Gastrocnemius medialis (tissue), 4 donors: Measurements from ENCODE around the gene RPEL1. TPM values are rescaled to one million over a fixed set of nuclear protein-coding genes. Genes with fewer than 3 reads are reported as not detected.

ENCODE experiments used
- ATAC-seq, 2 donors: fragments of 150-250 bp; one replicate each; pipeline ENCODE4 v1.9.1; 2016
- DNase-seq, 2 donors: peaks; one replicate each; pipeline ENCODE4 v3.0.0-alpha.2; 2019
- H3K27ac ChIP-seq, 4 donors: fragments of 200-600 bp; sonication (generic); 1 replicate in 1 of 4; 2 replicates in 3 of 4; pipeline ENCODE4 v1.5.1; 2016 to 2018; ENCODE audit warnings: mild to moderate bottlenecking in 2 of 4, moderate library complexity in 1 of 4
- H3K27me3 ChIP-seq, 3 donors: fragments of 200-600 bp; sonication (generic) in 2 of 3; 1 replicate in 1 of 3; 2 replicates in 2 of 3; pipeline versions ENCODE4 v1.5.1 to v1.6.0; 2016 to 2019; ENCODE audit warnings: mild to moderate bottlenecking in 1 of 3, moderate library complexity in 1 of 3
- H3K36me3 ChIP-seq, 2 donors: fragments of 200-600 bp; sonication (generic) in 1 of 2; one replicate each; pipeline ENCODE4 v1.5.1; 2017 to 2018
- H3K4me1 ChIP-seq, 2 donors: fragments of 200-600 bp; sonication (generic) in 1 of 2; one replicate each; pipeline ENCODE4 v1.5.1; 2016 to 2017; ENCODE audit warnings: mild to moderate bottlenecking in 2 of 2
- H3K4me3 ChIP-seq, 4 donors: fragments of 200-600 bp; sonication (generic) in 3 of 4; 1 replicate in 1 of 4; 2 replicates in 3 of 4; pipeline ENCODE4 v1.5.1; 2016 to 2019; ENCODE audit warnings: mild to moderate bottlenecking in 2 of 4
- H3K9me3 ChIP-seq, 3 donors: fragments of 200-600 bp; sonication (generic) in 2 of 3; 1 replicate in 1 of 3; 2 replicates in 2 of 3; pipeline ENCODE4 v1.5.1; 2016 to 2019
- POLR2A ChIP-seq, 2 donors: fragments of 450-650 bp; IDR thresholded peaks; one replicate each; pipeline ENCODE4 v1.6.1; 2017; ENCODE audit warnings: antibody characterized with exemption in 2 of 2, mild to moderate bottlenecking in 2 of 2, moderate library complexity in 2 of 2
- in situ Hi-C, 4 donors: fragments of 200-750 bp; cut with MboI; loops; one replicate each; pipeline versions ENCODE4 v1.15.0 to v1.8.0; 2017; ENCODE audit warnings: low sequenced_read_pairs in 4 of 4
- intact Hi-C: fragments of 100-400 bp; cut with DNase I; formaldehyde crosslinking; loops from one replicate; pipeline ENCODE4 v1.15.1; 2023; ENCODE audit warnings: low total_unique reads
- total RNA-seq, 4 donors: library from RNA; depleted of rRNA; stranded (reverse); fragments of >200 nt; gene quantifications; one replicate each; pipeline versions ENCODE4 v1.1.0 to v1.2.3, GENCODE V29; 2016
- TF ChIP-seq, protein P1 (sequence below), 5 experiments: fragments of 450-650 bp in 3 of 5; fragments of 200-600 bp in 2 of 5; sonication (generic) in 2 of 5; IDR thresholded peaks in 4 of 5; conservative IDR thresholded peaks in 1 of 5; 1 replicate in 4 of 5; 2 replicates in 1 of 5; pipeline ENCODE4 v1.5.1; 2016 to 2019; ENCODE audit warnings: antibody characterized with exemption in 5 of 5, mild to moderate bottlenecking in 3 of 5, moderate library complexity in 3 of 5

The RPEL1 gene
- total RNA-seq, 4 donors from 2014 or later, result not detected

GRCh38 chr10:103273041-103273441, 27.4 kb downstream of the RPEL1 start:
- in situ Hi-C loops, result no loop called here
- DNase-seq (peak; percentile 7 to 37), ATAC-seq (peak; percentile 55 to 80)
- TF ChIP-seq, protein P1, sequence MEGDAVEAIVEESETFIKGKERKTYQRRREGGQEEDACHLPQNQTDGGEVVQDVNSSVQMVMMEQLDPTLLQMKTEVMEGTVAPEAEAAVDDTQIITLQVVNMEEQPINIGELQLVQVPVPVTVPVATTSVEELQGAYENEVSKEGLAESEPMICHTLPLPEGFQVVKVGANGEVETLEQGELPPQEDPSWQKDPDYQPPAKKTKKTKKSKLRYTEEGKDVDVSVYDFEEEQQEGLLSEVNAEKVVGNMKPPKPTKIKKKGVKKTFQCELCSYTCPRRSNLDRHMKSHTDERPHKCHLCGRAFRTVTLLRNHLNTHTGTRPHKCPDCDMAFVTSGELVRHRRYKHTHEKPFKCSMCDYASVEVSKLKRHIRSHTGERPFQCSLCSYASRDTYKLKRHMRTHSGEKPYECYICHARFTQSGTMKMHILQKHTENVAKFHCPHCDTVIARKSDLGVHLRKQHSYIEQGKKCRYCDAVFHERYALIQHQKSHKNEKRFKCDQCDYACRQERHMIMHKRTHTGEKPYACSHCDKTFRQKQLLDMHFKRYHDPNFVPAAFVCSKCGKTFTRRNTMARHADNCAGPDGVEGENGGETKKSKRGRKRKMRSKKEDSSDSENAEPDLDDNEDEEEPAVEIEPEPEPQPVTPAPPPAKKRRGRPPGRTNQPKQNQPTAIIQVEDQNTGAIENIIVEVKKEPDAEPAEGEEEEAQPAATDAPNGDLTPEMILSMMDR (IDR thresholded peaks at IDR 0.05 in 4 of 5, conservative IDR thresholded peaks at IDR 0.05 in 1 of 5), result no peak
- no peak for TF ChIP-seq POLR2A (IDR thresholded peaks at IDR 0.05)
- Histone ChIP-seq H3K4me1 (no peaks in the 10 kb centered on the region), H3K27me3 (peaks cover 24 to 31% (median 27%) of the 10 kb centered on the region in 3 donors), H3K36me3 (no peaks in the 10 kb centered on the region), H3K9me3 (no peaks in the 10 kb centered on the region), H3K27ac (no peak overlapping the region), H3K4me3 (no peak overlapping the region)
- intact Hi-C loops, result no loop called here

DNA sequence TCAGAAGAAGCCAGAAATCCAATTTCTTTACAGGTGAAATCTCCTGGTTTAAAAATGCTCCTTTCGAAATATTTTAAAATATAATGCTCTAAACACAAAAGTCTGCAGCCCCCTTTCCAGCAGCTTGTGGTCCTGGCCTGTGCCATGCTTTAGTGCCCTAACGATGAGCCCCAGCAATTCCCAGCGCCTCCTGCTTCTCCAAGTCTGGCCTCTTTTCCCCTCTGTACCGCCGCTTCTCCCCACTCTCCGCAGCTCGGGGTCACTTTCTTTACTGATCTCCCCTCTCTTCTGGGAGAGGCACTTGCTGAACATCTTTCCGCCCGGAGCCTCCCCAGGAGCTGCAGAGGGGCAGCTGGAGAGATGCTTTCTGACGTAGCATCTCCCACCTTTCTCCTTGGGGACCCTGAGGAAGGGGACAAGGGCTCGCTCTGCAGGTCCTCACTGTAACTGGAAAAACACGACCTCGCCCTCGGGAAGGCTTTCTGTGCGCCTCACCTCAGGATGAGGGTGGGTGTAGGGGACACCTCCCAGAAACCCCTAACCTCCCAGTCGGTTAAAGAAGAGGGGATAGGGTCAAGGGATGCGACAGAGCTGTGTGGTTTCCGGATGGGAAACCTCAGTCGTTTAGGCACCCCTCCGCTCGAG, 30.7 kb downstream of the RPEL1 start:
- ATAC-seq, result no peak
- H3K9me3 ChIP-seq, result no peaks in the 10 kb centered on the region
- no peaks in the 10 kb centered on the region for H3K36me3 ChIP-seq
- peak overlapping the region in 1 of 4 donors; percentile 19 for H3K4me3 ChIP-seq
- in situ Hi-C loops (no loop called here), intact Hi-C loops (no loop called here)
- H3K27me3 ChIP-seq, result peaks cover 37 to 50% (median 42%) of the 10 kb centered on the region in 3 donors
- no peak for DNase-seq
- H3K27ac ChIP-seq, result no peak overlapping the region
- TF ChIP-seq POLR2A (IDR thresholded peaks at IDR 0.05), result no peak
- no peaks in the 10 kb centered on the region for H3K4me1 ChIP-seq

DNA sequence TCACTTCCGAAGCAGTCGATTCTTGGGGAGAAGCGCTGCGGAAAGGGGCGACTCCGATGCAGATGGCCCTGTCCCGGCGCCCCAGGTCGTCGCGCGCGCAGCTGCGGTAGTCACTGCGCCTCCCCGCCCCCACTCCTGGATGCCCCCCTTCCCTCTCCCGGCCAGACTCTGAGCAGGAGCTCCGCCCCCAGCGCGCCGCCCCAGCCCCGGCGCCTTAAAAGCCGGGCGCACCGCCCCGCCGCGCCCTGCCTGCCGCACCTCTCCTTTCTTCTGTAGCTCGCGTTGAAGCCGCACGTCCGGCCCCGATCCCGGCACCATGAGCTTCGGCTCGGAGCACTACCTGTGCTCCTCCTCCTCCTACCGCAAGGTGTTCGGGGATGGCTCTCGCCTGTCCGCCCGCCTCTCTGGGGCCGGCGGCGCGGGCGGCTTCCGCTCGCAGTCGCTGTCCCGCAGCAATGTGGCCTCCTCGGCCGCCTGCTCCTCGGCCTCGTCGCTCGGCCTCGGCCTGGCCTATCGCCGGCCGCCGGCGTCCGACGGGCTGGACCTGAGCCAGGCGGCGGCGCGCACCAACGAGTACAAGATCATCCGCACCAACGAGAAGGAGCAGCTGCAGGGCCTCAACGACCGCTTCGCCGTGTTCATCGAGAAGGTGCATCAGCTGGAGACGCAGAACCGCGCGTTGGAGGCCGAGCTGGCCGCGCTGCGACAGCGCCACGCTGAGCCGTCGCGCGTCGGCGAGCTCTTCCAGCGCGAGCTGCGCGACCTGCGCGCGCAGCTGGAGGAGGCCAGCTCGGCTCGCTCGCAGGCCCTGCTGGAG, 31.4 kb downstream of the RPEL1 start, which contains the start of gene INA:
TSS of gene INA (plus strand) at position 243 of the 817 bp plus-strand sequence. CDS start at position 317, 74 bp downstream.
- H3K4me1 ChIP-seq, result no peaks in the 10 kb centered on the region
- TF ChIP-seq, protein P1 (IDR thresholded peaks at IDR 0.05 in 4 of 5, conservative IDR thresholded peaks at IDR 0.05 in 1 of 5), result no peak
- no peak for TF ChIP-seq POLR2A (IDR thresholded peaks at IDR 0.05)
- no peak for DNase-seq
- H3K4me3 ChIP-seq, result peak within 1 kb of the TSS in 1 of 4 donors; percentile 19
- intact Hi-C loops (no loop called here), in situ Hi-C loops (no loop called here)
- no peak within 1 kb of the TSS for H3K27ac ChIP-seq
- no peaks in the 10 kb centered on the region for H3K9me3 ChIP-seq
- ATAC-seq, result no peak
- peaks cover 37 to 54% (median 47%) of the 10 kb centered on the region in 3 donors for H3K27me3 ChIP-seq
- no peaks in the 10 kb centered on the region for H3K36me3 ChIP-seq

- TF ChIP-seq, protein P1 (IDR thresholded peaks at IDR 0.05 in 4 of 5, conservative IDR thresholded peaks at IDR 0.05 in 1 of 5), result no peak
- TF ChIP-seq POLR2A (IDR thresholded peaks at IDR 0.05), result no peak
- in situ Hi-C loops, result no loop called here
Observed at GRCh38 chr10:103277713-103278536, 32.2 kb downstream of the RPEL1 start.

More at GRCh38 chr10:103277713-103278536, 32.2 kb downstream of the RPEL1 start:
- Histone ChIP-seq H3K9me3 (no peaks in the 10 kb centered on the region), H3K36me3 (no peaks in the 10 kb centered on the region), H3K4me1 (no peaks in the 10 kb centered on the region), H3K27me3 (peaks cover 37 to 54% (median 47%) of the 10 kb centered on the region in 3 donors), H3K4me3 (no peak overlapping the region), H3K27ac (no peak overlapping the region)
- intact Hi-C loops, result no loop called here
- no peak for ATAC-seq
- no peak for DNase-seq
